HG02852 (cell line): ENCODE data around the gene CEP68.
"Not testable (repeated sequence)": the region's sequence is repeated elsewhere in the genome, so short reads cannot be mapped to it uniquely, and the experiment has no call there.

Experiments used
- ATAC-seq: cut with Tn5 transposase; IDR thresholded peaks from one replicate; pipeline ENCODE4 v1.9.1; 2021; ENCODE audit warnings: mild to moderate bottlenecking, moderate library complexity; ENCODE audit not compliant: unreplicated experiment

CEP68 gene

GRCh38 chr2:65056215-65057053 lies at the start of gene CEP68:
Gene CEP68, plus strand, starts transcription at chr2:65056416. Its CDS starts 13,029 bp downstream, at chr2:65069445.
- ATAC-seq = peak; percentile 82

DNA sequence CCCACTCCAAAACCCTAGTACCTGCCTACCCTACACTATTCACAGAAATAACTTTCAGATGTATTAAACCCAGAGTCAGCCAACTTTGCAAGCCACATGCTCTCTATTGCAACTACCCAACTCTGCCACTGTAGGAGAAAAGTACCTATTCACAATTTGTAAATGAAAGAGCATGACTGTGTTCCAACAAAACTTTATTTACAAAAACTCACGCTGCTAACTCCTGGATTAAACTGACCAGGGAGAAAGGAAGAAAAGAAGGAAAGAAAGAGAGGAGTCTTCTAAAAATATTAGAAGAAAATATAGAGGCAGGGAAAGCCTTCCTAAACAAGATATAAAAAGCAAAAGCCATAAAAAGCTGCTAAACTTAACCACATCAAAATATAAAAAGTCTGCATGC lies 42.4 kb upstream of the CEP68 start:
- ATAC-seq = no peak

GRCh38 chr2:65015731-65016130 lies 40.5 kb upstream of the CEP68 start:
- no peak for ATAC-seq

- ATAC-seq = peak; percentile 62
These were observed 39.4 kb upstream of the CEP68 start for GRCh38 chr2:65016789-65017188.

DNA sequence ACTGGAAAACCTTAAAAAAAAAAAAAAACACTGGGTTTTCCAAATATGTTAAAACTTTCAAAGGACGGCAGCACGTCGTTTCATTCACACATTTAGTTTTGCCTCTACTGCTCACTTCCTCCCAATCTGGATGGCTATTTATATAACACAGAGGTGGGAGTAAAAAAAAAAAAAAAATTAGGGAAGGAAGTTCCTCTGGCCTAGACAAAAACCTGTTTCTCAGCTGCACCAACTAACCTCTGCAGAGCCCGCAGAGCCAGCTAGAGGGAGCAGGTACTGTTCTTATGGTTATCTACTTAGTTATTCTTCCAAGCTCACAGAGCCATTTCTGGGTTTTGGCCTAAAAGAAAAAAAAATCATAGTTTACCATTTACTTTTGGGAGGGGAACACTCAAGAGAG lies 38.9 kb upstream of the CEP68 start:
- ATAC-seq = no peak

GRCh38 chr2:65018141-65018582 lies 38.1 kb upstream of the CEP68 start:
- ATAC-seq = no peak

DNA sequence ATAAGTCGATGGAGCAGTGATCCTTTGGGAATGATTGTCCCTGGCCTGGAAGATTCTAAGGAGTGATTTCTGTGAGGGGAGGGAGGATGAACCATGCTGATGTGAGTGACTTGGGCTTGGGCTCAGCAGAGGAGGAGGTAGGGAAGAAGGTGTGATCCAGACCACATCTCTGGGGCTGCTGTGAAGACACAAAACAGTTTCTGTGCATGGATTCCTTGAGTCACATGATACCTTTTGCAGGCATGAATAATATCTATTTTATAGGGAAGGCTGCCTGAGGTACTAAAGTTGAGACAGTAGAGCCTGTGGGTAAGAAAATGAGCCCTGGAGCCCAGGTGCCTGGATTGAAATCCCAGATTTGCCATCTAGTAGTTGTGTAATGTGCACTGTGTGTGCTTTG lies 37.2 kb upstream of the CEP68 start:
- no peak for ATAC-seq

DNA sequence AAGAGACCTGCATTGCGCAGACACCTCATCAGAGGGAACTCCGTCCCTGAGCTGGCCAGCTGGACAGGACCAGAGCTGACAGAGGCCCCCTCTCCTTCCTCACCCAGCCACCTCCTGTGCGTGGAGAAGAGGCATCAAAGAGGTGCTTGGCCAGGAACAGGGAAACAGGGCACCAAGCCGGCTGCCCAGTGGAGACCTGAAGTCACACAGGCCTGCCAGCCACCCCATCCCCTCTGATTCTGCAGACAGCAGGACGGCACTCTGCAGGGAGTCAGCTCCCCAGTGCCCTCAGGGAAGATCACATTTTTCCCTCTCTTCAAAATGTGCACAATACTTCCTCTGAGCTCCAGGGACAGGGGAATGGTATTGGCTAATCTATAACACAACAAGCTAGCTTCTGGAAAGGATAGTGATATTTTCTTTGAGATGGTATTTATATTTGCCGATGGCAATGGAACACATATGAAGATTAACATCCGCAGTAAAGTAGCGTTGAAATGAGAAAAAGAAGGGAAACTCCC lies 36.5 kb upstream of the CEP68 start:
- no peak for ATAC-seq

- ATAC-seq = not testable (repeated sequence)
These were observed 36.0 kb upstream of the CEP68 start for GRCh38 chr2:65020251-65020650.

DNA sequence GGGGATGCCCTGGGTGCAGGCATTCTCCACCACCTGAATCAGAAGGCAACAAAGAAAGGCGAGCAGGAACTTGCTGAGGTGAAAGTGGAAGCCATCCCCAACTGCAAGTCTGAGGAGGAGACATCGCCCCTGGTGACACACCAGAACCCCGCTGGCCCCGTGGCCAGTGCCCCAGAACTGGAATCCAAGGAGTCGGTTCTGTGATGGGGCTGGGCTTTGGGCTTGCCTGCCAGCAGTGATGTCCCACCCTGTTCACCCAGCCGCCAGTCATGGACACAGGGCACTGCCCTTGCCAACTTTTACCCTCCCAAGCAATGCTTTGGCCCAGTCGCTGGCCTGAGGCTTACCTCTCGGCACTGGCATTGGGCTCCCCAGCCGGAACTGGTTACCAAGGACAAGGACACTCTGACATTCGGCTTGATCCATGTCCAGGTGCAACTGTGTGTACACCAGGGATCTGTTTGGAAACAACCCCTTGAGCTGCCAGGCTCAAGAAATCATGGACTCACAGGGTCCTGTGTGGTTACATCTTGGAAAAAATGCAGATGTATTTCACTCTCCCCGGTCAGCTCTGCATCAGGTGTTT lies 35.2 kb upstream of the CEP68 start:
- ATAC-seq = no peak

DNA sequence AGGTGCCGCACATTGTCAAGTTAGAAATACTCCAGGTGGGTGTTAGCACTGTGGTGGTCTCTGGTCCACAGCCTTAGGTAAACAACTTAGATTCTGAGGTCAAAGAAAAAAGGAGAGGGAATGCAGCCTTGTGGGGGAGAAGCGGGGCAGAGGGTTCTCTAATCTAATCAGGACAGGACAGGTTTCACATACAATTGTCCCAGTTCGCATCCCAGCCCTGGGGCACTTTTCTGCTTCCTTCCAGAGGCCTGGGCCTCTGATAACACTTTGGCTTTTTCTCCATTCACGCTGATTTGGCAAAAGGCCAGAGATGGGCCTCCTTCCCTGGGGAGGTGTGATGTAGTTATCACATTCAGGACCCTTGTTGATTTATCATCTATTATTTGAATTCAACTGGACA lies 34.5 kb upstream of the CEP68 start:
- no peak for ATAC-seq

GRCh38 chr2:65022189-65022588 lies 34.0 kb upstream of the CEP68 start:
- ATAC-seq = no peak

DNA sequence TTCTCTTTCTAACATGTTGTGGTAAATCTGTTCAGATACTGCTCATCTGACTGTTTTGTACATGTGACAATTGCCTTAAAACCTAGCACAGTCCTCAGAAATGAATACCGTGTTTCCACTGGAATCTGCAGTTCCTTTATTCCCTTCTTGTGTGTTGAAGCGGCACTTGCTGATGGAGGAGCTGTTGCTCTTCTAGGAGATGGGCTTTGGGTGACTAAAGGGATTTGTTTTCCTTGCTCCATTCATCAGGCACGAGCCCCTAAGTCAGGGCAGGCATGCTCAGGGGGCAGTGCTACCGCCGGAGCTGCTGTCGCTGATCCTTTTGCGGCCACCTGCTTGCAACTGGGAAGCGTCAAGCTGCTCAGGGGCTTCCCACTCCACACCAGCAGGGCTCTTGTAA lies 32.5 kb upstream of the CEP68 start:
- no peak for ATAC-seq

GRCh38 chr2:65024149-65024829 lies 31.9 kb upstream of the CEP68 start:
- ATAC-seq = no peak

DNA sequence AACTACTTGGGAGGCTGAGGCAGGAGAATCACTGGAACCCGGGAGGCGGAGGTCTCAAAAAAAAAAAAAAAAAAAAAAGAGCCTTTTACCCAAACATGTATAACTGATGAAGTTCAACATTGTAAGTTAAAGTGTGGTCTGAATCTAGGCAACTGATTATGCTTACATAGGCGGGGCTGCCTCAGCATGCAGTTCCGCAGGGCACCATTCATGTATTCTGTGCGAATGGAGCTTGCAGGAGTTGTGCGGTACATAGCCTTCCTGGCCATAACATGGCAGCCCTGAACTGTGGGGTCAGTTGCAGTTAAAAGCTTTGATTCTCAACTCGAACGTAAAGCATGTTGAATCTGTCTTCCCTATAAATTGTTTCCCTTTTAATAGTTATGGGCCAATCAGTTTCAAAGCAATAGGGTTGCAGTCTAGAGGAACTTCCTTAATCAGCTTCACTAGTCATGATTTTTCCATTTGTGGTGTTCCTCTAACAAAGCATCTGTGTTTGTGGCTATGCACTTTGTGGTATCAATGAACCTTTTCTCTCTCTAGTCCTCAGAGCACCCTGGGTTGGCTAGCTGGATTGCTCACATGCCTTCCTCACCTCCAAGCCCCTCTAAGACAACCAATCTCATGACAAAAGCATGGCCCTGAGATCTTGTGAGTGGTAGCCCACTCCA lies 30.6 kb upstream of the CEP68 start:
- ATAC-seq = no peak

GRCh38 chr2:65026154-65026553 lies 30.1 kb upstream of the CEP68 start:
- no peak for ATAC-seq

- peak; percentile 49 for ATAC-seq
These were observed 29.3 kb upstream of the CEP68 start for GRCh38 chr2:65026704-65027464.

DNA sequence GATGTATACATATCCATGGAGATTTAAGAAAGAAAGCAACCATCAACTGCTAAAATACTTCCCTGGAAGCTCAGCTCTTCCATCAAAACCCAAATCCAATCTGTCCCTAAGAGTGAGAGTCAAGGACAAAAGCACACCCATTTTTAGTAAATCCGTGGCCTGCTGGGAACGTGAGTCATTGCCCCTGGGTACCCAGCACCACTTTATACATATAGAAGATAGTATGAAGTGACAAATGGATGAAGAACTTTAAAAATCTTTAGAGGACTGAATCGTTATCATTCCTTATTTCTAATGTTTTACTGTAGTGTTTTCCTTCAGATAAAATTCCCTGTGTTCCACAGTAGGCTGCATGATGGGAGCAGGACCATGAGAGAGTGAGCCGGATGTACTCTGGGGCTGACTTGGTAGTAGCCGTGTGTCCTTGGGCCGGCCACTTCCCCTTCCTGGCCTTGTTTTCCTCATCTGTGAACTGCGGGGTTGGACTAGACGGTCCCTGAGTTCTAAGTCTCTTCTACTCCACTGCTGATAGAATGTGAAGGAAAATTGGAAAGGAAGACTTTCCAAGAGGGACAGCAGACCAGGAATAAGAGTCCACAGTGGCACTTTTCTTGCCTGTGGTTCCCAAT lies 28.5 kb upstream of the CEP68 start:
- ATAC-seq = no peak

DNA sequence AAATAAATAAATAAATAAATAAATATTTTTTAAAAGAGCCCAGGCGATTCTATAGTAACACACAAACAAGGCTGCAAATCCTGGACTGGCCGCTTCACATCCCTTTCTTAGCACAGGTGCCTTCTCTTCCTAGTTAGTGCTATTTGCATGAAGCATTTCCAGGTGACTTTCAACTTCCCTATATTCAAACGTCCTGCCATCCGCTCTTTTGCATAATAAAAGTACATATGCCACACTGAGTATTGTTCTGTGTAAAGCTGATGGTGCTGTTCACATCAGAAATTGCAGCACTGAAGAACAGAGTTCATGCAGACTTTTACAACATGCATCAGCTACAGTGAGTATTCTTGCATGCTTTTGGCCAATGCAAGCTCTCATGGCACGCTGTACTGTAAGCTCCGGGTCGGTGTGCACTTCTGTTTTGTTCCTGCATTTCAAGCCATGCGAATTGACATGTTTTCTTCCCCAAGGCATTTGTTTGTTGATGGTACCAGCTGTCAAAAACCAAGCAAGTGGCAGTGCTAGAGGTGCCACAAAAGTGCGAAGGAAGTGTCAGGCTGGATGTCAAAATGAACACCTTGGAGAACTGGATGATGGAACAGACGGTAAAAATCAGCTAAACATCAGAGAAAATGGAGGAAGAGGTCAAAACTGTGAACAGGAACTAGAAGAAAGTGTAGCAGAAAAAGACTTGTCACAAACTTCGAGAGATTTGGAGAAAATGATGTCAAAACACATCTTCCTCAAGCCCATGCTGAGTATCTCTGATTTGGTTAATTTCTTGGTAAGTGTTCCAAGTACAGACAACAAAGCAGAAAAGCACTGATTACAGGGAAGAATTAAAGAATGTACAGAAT lies 25.5 kb upstream of the CEP68 start:
- no peak for ATAC-seq
